IMR-90 (cell line): ENCODE results near the gene FBXL19. TPM values are rescaled to one million over a fixed set of nuclear protein-coding genes. Genes with fewer than 3 reads are reported as not detected.

Experiments
- ATAC-seq: fragments of 200-7000 bp; cut with Tn5 transposase; 2 replicates; pipeline ENCODE4 v1.9.1; 2020; ENCODE audit warnings: low read depth, mild to moderate bottlenecking, moderate library complexity
- BruUV-seq: library from RNA; stranded (reverse); fragments of 400-500 nt; replicated peaks from 2 replicates; lab custom pipeline; 2021; lab: Mats Ljungman, UMichigan
- CTCF ChIA-PET: fragments of 300-600 bp; formaldehyde crosslinking; extraction: SDS; loops from one replicate; lab custom pipeline; 2021; ENCODE audit warnings: antibody characterized with exemption; lab: Yijun Ruan, JAX
- POLR2A ChIA-PET: fragments of 300-600 bp; sonication (Branson Sonifier 250); formaldehyde crosslinking; loops from one replicate; lab custom pipeline; 2022; ENCODE audit warnings: antibody characterized with exemption; ENCODE audit not compliant: unreplicated experiment; lab: Charles Lee
- DNase-seq: peaks from one replicate; pipeline ENCODE4 v3.0.0; 2013
- H2AFZ ChIP-seq: replicated peaks from 2 replicates; pipeline ENCODE3; 2013; ENCODE audit warnings: low read length, mild to moderate bottlenecking; ENCODE audit not compliant: poor library complexity
- H2AK5ac ChIP-seq: 2 replicates; pipeline ENCODE4 v1.6.1; 2013; ENCODE audit warnings: low read depth, low read length, inconsistent platforms
- H2AK9ac ChIP-seq: replicated peaks from 2 replicates; pipeline ENCODE3; 2013; ENCODE audit warnings: mild to moderate bottlenecking, low read depth, low read length, moderate library complexity; ENCODE audit not compliant: poor library complexity
- H2BK120ac ChIP-seq: 2 replicates; pipeline ENCODE4 v1.6.1; 2013; ENCODE audit warnings: low read depth, low read length, inconsistent platforms
- H2BK15ac ChIP-seq: 3 replicates; pipeline ENCODE4 v1.6.1; 2013; ENCODE audit warnings: low read depth, low read length, inconsistent platforms
- H2BK20ac ChIP-seq: 2 replicates; pipeline ENCODE4 v1.6.1; 2013; ENCODE audit warnings: low read depth, mild to moderate bottlenecking, inconsistent platforms, low read length, moderate library complexity
- H2BK5ac ChIP-seq: 2 replicates; pipeline ENCODE4 v1.6.1; 2013; ENCODE audit warnings: mild to moderate bottlenecking, low read depth, low read length, inconsistent platforms; ENCODE audit not compliant: poor library complexity, severe bottlenecking
- H3K14ac ChIP-seq: replicated peaks from 2 replicates; pipeline ENCODE4 v1.6.1; 2013; ENCODE audit warnings: low read depth, low read length, inconsistent platforms
- H3K18ac ChIP-seq: 2 replicates; pipeline ENCODE4 v1.6.1; 2013; ENCODE audit warnings: low read depth, low read length, control low read depth
- H3K23ac ChIP-seq: 2 replicates; pipeline ENCODE4 v1.6.1; 2013; ENCODE audit warnings: low read depth, low read length, inconsistent platforms
- H3K27ac ChIP-seq: 2 replicates; pipeline ENCODE4 v1.5.1; 2013; ENCODE audit warnings: mild to moderate bottlenecking, control low read depth, low read length; ENCODE audit not compliant: insufficient read depth
- H3K27me3 ChIP-seq: 2 replicates; pipeline ENCODE4 v1.6.1; 2013; ENCODE audit warnings: low read length; ENCODE audit not compliant: control insufficient read depth, insufficient read depth
- H3K36me3 ChIP-seq: 2 replicates; pipeline ENCODE4 v1.6.1; 2013; ENCODE audit warnings: low read length, mixed read lengths; ENCODE audit not compliant: control insufficient read depth, insufficient read depth
- H3K4ac ChIP-seq: 2 replicates; pipeline ENCODE4 v1.6.1; 2013; ENCODE audit warnings: low read depth, low read length, inconsistent platforms
- H3K4me1 ChIP-seq: 2 replicates; pipeline ENCODE4 v1.6.1; 2013; ENCODE audit warnings: low read length, mixed read lengths; ENCODE audit not compliant: control insufficient read depth, insufficient read depth
- H3K4me2 ChIP-seq: 2 replicates; pipeline ENCODE4 v1.6.1; 2013; ENCODE audit warnings: low read depth, mild to moderate bottlenecking, control low read depth, low read length, moderate library complexity
- H3K4me3 ChIP-seq: 2 replicates; pipeline ENCODE4 v1.5.1; 2013; ENCODE audit warnings: low read depth, mild to moderate bottlenecking, control low read depth, low read length, moderate library complexity; ENCODE audit not compliant: insufficient read depth
- H3K56ac ChIP-seq: 2 replicates; pipeline ENCODE4 v1.6.1; 2013; ENCODE audit warnings: low read length, inconsistent platforms; ENCODE audit not compliant: insufficient read depth; ENCODE audit errors: extremely low read depth
- H3K79me1 ChIP-seq, 2 experiments: 2 replicates each; pipeline ENCODE4 v1.6.1; 2013; ENCODE audit warnings: low read length in 2 of 2, inconsistent platforms in 1 of 2, low read depth in 1 of 2
- H3K9ac ChIP-seq: 2 replicates; pipeline ENCODE4 v1.6.1; 2013; ENCODE audit warnings: low read depth, low read length, control low read depth
- H3K9me1 ChIP-seq: 2 replicates; pipeline ENCODE4 v1.6.1; 2013; ENCODE audit warnings: low read length, inconsistent platforms; ENCODE audit not compliant: insufficient read depth
- H3K9me3 ChIP-seq: 2 replicates; pipeline ENCODE4 v1.6.1; 2013; ENCODE audit warnings: low read length; ENCODE audit not compliant: control insufficient read depth, insufficient read depth
- H4K20me1 ChIP-seq: 2 replicates; pipeline ENCODE4 v1.6.1; 2013; ENCODE audit warnings: low read length, inconsistent platforms; ENCODE audit not compliant: insufficient read depth
- H4K5ac ChIP-seq: 2 replicates; pipeline ENCODE4 v1.6.1; 2013; ENCODE audit warnings: mild to moderate bottlenecking, low read depth, low read length, control low read depth
- H4K8ac ChIP-seq, 2 experiments: 2 replicates each; pipeline ENCODE4 v1.6.1; 2013; ENCODE audit warnings: low read depth in 2 of 2, low read length in 2 of 2, control low read depth in 1 of 2, inconsistent platforms in 1 of 2
- H4K91ac ChIP-seq: 2 replicates; pipeline ENCODE4 v1.6.1; 2013; ENCODE audit warnings: low read depth, low read length, inconsistent platforms; ENCODE audit not compliant: insufficient read depth
- BHLHE40 ChIP-seq: fragments of 150-350 bp; IDR thresholded peaks from 2 replicates; pipeline ENCODE4 v1.6.1; 2016; ENCODE audit warnings: mild to moderate bottlenecking, low read depth, low read length
- CEBPB ChIP-seq: IDR thresholded peaks from 2 replicates; pipeline ENCODE4 v1.6.1; 2012; ENCODE audit warnings: low read depth, low read length, improper control_type of control experiment
- CHD1 ChIP-seq: IDR thresholded peaks from 2 replicates; pipeline ENCODE4 v1.6.1; 2012; ENCODE audit warnings: low read depth, low read length, improper control_type of control experiment
- FOS ChIP-seq: fragments of 150-350 bp; IDR thresholded peaks from 2 replicates; pipeline ENCODE4 v1.6.1; 2016; ENCODE audit warnings: low read depth, low read length
- MAZ ChIP-seq: IDR thresholded peaks from 2 replicates; pipeline ENCODE4 v1.6.1; 2012; ENCODE audit warnings: low read depth, mild to moderate bottlenecking, low read length, improper control_type of control experiment, moderate library complexity, borderline replicate concordance
- MXI1 ChIP-seq: IDR thresholded peaks from 2 replicates; pipeline ENCODE4 v1.6.1; 2012; ENCODE audit warnings: low read depth, mild to moderate bottlenecking, low read length, moderate library complexity, borderline replicate concordance
- POLR2A ChIP-seq: IDR thresholded peaks from 2 replicates; pipeline ENCODE4 v1.6.1; 2012; ENCODE audit warnings: mild to moderate bottlenecking, low read depth, low read length
- RCOR1 ChIP-seq: IDR thresholded peaks from 2 replicates; pipeline ENCODE4 v1.6.1; 2012; ENCODE audit warnings: mild to moderate bottlenecking, low read length, improper control_type of control experiment; ENCODE audit not compliant: insufficient replicate concordance
- RFX5 ChIP-seq: IDR thresholded peaks from 2 replicates; pipeline ENCODE4 v1.8.0; 2012; ENCODE audit warnings: low read depth, mild to moderate bottlenecking, low read length, moderate library complexity
- WGBS, 2 experiments: methylation state at CpG; one replicate each; pipeline versions ENCODE4 v1.1.5 to v1.1.7; 2013; ENCODE audit warnings: missing lambda C conversion rate in 2 of 2; ENCODE audit not compliant: insufficient read length in 1 of 2; ENCODE audit errors: extremely low coverage in 2 of 2; 5-methylcytosine and 5-hydroxymethylcytosine counted together
- dilution Hi-C: fragments of 300-500 bp; cut with HindIII; formaldehyde crosslinking; loops from one replicate; pipeline ENCODE4 v1.14.3; 2018; ENCODE audit warnings: low sequenced_read_pairs; ENCODE audit not compliant: unreplicated experiment
- in situ Hi-C: fragments of 300-500 bp; cut with MboI; formaldehyde crosslinking; loops from 3 replicates; pipeline ENCODE4 v1.14.3; 2019; ENCODE audit warnings: low sequenced_read_pairs, inconsistent platforms, mixed read lengths
- intact Hi-C: fragments of 100-400 bp; cut with micrococcal nuclease; formaldehyde crosslinking; loops from 2 replicates; pipeline ENCODE4 v1.10.0; 2022
- polyA plus RNA-seq, 3 experiments: library from polyadenylated mRNA; depleted of rRNA; stranded (reverse); fragments of >200 nt; gene quantifications; 2 replicates each; pipeline ENCODE4 v1.2.3, GENCODE V29; 2012; ENCODE audit warnings: low replicate concordance in 1 of 3
- total RNA-seq: library from RNA; depleted of rRNA; stranded (reverse); fragments of >200 nt; gene quantifications from 2 replicates; pipeline ENCODE4 v1.2.3, GENCODE V29; 2012
- TF ChIP-seq, protein P1 (sequence below): fragments of 150-350 bp; IDR thresholded peaks from 2 replicates; pipeline ENCODE4 v1.6.1; 2017; ENCODE audit warnings: mild to moderate bottlenecking, antibody characterized with exemption, low read length, low read depth
- TF ChIP-seq, protein P2 (sequence below): fragments of 150-350 bp; IDR thresholded peaks from 2 replicates; pipeline ENCODE4 v1.6.1; 2016; ENCODE audit warnings: low read depth, mild to moderate bottlenecking, low read length, moderate library complexity, borderline replicate concordance

The FBXL19 gene
- total and polyA plus RNA-seq, 2 of the 4 experiments (the other 2 are of a cell fraction) = 5.0 to 13.8 TPM

DNA sequence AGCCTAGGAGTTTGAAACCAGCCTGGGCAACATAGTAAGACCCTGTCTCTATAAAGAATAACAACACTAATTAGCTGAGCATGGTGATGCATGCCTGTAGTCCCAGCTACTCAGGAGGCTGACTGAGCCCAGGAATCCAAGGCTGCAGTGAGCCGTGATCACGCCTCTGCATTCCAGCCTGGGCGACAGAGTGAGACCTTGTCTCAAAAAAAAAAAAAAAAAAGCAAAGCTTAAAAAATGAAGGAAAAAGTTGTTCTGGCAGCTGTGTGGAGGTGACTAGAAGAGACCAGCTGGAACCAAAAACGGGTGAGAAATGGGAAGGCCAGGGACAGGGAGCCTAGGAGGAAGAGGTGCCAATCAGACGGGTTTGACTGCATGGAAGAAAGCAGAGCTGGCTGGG, 33.7 kb upstream of the FBXL19 start:
- Histone ChIP-seq H2BK5ac (no peak overlapping the region), H3K18ac (no peak overlapping the region), H3K9me1 (peaks cover 10% of the 10 kb centered on the region), H3K4ac (no peak overlapping the region), H3K14ac (no peak overlapping the region), H2AFZ (no peak overlapping the region), H4K20me1 (no peaks in the 10 kb centered on the region), H3K9me3 (no peaks in the 10 kb centered on the region), H3K23ac (no peak overlapping the region), H3K4me2 (no peak overlapping the region), H3K36me3 (peaks cover 44% of the 10 kb centered on the region), H3K27ac (no peak overlapping the region), H2AK5ac (no peak overlapping the region), H3K4me1 (peaks cover 11% of the 10 kb centered on the region), H4K8ac (no peak overlapping the region), H3K56ac (no peak overlapping the region), H2AK9ac (no peak overlapping the region), H2BK15ac (no peak overlapping the region), H2BK20ac (no peak overlapping the region), H4K91ac (no peak overlapping the region), H3K9ac (no peak overlapping the region), H4K5ac (no peak overlapping the region), H3K27me3 (no peaks in the 10 kb centered on the region), H2BK120ac (no peak overlapping the region), H3K79me1 (peaks cover 13 to 63% of the 10 kb centered on the region in 2 experiments), H3K4me3 (no peak overlapping the region)
- dilution Hi-C loops (no loop called here), in situ Hi-C loops (no loop called here), intact Hi-C loops (no loop called here)
- no TSS peak for BruUV-seq
- CTCF ChIA-PET = interaction anchor here (0.6 kb wide), 2 partner anchors 11 to 231 kb away, joined by 3 read pairs; partner anchors contain the start of gene FBRS
- TF ChIP-seq CEBPB = no peak
- TF ChIP-seq MAZ = no peak
- TF ChIP-seq, protein P1, sequence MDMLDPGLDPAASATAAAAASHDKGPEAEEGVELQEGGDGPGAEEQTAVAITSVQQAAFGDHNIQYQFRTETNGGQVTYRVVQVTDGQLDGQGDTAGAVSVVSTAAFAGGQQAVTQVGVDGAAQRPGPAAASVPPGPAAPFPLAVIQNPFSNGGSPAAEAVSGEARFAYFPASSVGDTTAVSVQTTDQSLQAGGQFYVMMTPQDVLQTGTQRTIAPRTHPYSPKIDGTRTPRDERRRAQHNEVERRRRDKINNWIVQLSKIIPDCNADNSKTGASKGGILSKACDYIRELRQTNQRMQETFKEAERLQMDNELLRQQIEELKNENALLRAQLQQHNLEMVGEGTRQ = no peak
- no peak for TF ChIP-seq RFX5
- no peak for TF ChIP-seq BHLHE40
- TF ChIP-seq, protein P2, sequence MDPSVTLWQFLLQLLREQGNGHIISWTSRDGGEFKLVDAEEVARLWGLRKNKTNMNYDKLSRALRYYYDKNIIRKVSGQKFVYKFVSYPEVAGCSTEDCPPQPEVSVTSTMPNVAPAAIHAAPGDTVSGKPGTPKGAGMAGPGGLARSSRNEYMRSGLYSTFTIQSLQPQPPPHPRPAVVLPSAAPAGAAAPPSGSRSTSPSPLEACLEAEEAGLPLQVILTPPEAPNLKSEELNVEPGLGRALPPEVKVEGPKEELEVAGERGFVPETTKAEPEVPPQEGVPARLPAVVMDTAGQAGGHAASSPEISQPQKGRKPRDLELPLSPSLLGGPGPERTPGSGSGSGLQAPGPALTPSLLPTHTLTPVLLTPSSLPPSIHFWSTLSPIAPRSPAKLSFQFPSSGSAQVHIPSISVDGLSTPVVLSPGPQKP = no peak
- TF ChIP-seq POLR2A = no peak
- TF ChIP-seq RCOR1 = no peak
- TF ChIP-seq FOS = no peak
- no peak for TF ChIP-seq CHD1
- TF ChIP-seq MXI1 = no peak
- POLR2A ChIA-PET = interaction anchor here (0.6 kb wide), 1 partner anchor 13 kb away, joined by 5 read pairs; no protein-coding TSS in a partner anchor
- DNase-seq = no peak
- 85% methylated on average over 4 of the region's 5 CpGs; no CpG with 5 or more reads in 1 of the 2 experiments for WGBS, 2 experiments
- no peak for ATAC-seq
